Smooth muscle cell (in vitro differentiated cells): Measurements from ENCODE around the gene CYB5RL. TPM values are rescaled to one million over a fixed set of nuclear protein-coding genes. Genes with fewer than 3 reads are reported as not detected.

Experiments
- DNase-seq: peaks from one replicate; lab custom pipeline; 2025; ENCODE audit not compliant: unreplicated experiment; lab: John Stamatoyannopoulos, UW
- H2AFZ ChIP-seq: fragments of 200-600 bp; sonication (generic); 2 replicates; pipeline ENCODE4 v1.6.0; 2016; ENCODE audit warnings: antibody characterized with exemption, low read depth, mild to moderate bottlenecking
- H3F3A ChIP-seq: fragments of 200-600 bp; sonication (generic); 2 replicates; pipeline ENCODE4 v1.6.0; 2017; ENCODE audit warnings: antibody characterized with exemption, low read depth
- H3K27ac ChIP-seq: fragments of 200-600 bp; sonication (generic); 2 replicates; pipeline ENCODE4 v1.5.1; 2016; ENCODE audit warnings: low read depth, mild to moderate bottlenecking
- H3K27me3 ChIP-seq: fragments of 200-600 bp; sonication (generic); 2 replicates; pipeline ENCODE4 v1.6.1; 2016; ENCODE audit warnings: low read depth, mild to moderate bottlenecking
- H3K36me3 ChIP-seq: fragments of 200-600 bp; sonication (generic); 2 replicates; pipeline ENCODE4 v1.5.1; 2016; ENCODE audit warnings: low read depth
- H3K4me1 ChIP-seq: fragments of 200-600 bp; sonication (generic); 2 replicates; pipeline ENCODE4 v1.5.1; 2016; ENCODE audit warnings: low read depth
- H3K4me2 ChIP-seq: fragments of 200-600 bp; sonication (generic); 2 replicates; pipeline ENCODE4 v1.6.0; 2016; ENCODE audit warnings: mild to moderate bottlenecking
- H3K4me3 ChIP-seq: fragments of 200-600 bp; sonication (generic); 2 replicates; pipeline ENCODE4 v1.5.1; 2016; ENCODE audit warnings: mild to moderate bottlenecking
- H3K79me2 ChIP-seq: fragments of 200-600 bp; sonication (generic); 2 replicates; pipeline ENCODE4 v1.6.0; 2016; ENCODE audit warnings: low read depth, mild to moderate bottlenecking
- H3K9ac ChIP-seq: fragments of 200-600 bp; sonication (generic); 2 replicates; pipeline ENCODE4 v1.6.0; 2016; ENCODE audit warnings: low read depth
- H3K9me3 ChIP-seq: fragments of 200-600 bp; sonication (generic); replicated peaks from 2 replicates; pipeline ENCODE4 v1.5.1; 2016; ENCODE audit warnings: low read depth
- H4K20me1 ChIP-seq: fragments of 200-600 bp; sonication (generic); 2 replicates; pipeline ENCODE4 v1.6.0; 2016; ENCODE audit warnings: low read depth
- CTCF ChIP-seq: fragments of 200-600 bp; sonication (generic); IDR thresholded peaks from 2 replicates; pipeline ENCODE4 v1.5.1; 2017; ENCODE audit warnings: borderline replicate concordance, mild to moderate bottlenecking, antibody characterized with exemption; ENCODE audit not compliant: insufficient read depth, poor library complexity, severe bottlenecking
- WGBS: methylation state at CpG from one replicate; pipeline ENCODE4 v1.1.7; 2016; ENCODE audit warnings: low lambda C conversion rate; 5-methylcytosine and 5-hydroxymethylcytosine counted together
- polyA plus RNA-seq: library from polyadenylated mRNA; unstranded; fragments of >200 nt; fragmentation: Nextera tagmentation; extraction: Ambion mirVana; gene quantifications from 2 replicates; pipeline ENCODE4 v1.2.1, GENCODE V29; 2016
- total RNA-seq: library from RNA; depleted of rRNA; stranded (reverse); fragments of >200 nt; gene quantifications from 2 replicates; pipeline ENCODE4 v1.2.3, GENCODE V29; 2014

CYB5RL gene
- total and polyA plus RNA-seq, 2 experiments from 2014 or later = 1.5 to 3.8 TPM

DNA sequence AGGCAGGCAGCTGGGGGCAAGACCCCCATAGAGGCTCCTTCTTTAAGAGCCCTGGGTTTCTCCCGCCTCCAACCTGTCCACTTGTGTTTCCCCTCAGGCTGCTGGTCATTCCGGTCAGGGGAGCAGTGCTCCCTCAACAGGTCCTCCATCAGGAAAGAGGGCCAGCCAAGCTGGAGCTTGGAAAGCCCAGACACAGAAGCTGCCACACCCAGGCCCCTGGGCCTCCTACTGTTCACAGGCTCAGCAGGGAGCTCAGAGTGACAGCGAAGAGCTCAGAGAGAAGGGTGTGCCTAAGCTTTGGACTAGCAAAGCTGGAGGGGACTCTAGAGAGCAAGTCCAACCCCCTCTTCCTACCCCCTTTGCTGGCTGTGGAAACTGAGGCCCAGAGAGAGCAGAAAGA, 36.8 kb downstream of the CYB5RL start:
- no peak overlapping the region for H3K27ac ChIP-seq
- no peak overlapping the region for H3K4me2 ChIP-seq
- DNase-seq = no peak
- no peaks in the 10 kb centered on the region for H3K9me3 ChIP-seq
- no peaks in the 10 kb centered on the region for H3K4me1 ChIP-seq
- no peak overlapping the region for H3K9ac ChIP-seq
- no peaks in the 10 kb centered on the region for H3K79me2 ChIP-seq
- 88% methylated on average over 3 of the region's 3 CpGs for WGBS
- TF ChIP-seq CTCF = no peak
- no peak overlapping the region for H2AFZ ChIP-seq
- no peaks in the 10 kb centered on the region for H3F3A ChIP-seq
- H3K36me3 ChIP-seq = no peaks in the 10 kb centered on the region
- no peaks in the 10 kb centered on the region for H4K20me1 ChIP-seq
- H3K27me3 ChIP-seq = no peaks in the 10 kb centered on the region
- H3K4me3 ChIP-seq = no peak overlapping the region

GRCh38 chr1:54161495-54162168, 38.2 kb downstream of the CYB5RL start:
- no peak for TF ChIP-seq CTCF
- no peaks in the 10 kb centered on the region for H3K79me2 ChIP-seq
- H4K20me1 ChIP-seq = no peaks in the 10 kb centered on the region
- no peaks in the 10 kb centered on the region for H3K27me3 ChIP-seq
- 96% methylated on average over 6 of the region's 6 CpGs for WGBS
- no peak overlapping the region for H3K4me3 ChIP-seq
- H3K9me3 ChIP-seq = no peaks in the 10 kb centered on the region
- H3F3A ChIP-seq = no peaks in the 10 kb centered on the region
- H3K36me3 ChIP-seq = no peaks in the 10 kb centered on the region
- no peak overlapping the region for H3K4me2 ChIP-seq
- no peak overlapping the region for H3K9ac ChIP-seq
- DNase-seq = no peak
- H2AFZ ChIP-seq = no peak overlapping the region
- no peak overlapping the region for H3K27ac ChIP-seq
- no peaks in the 10 kb centered on the region for H3K4me1 ChIP-seq

- H3K27ac ChIP-seq = no peak overlapping the region
- TF ChIP-seq CTCF = no peak
- H3K4me2 ChIP-seq = no peak overlapping the region
- H3K4me3 ChIP-seq = no peak overlapping the region
- WGBS = 70% methylated on average over 3 of the region's 3 CpGs
- no peaks in the 10 kb centered on the region for H3K27me3 ChIP-seq
- no peak overlapping the region for H2AFZ ChIP-seq
- no peaks in the 10 kb centered on the region for H4K20me1 ChIP-seq
- no peak overlapping the region for H3K9ac ChIP-seq
- no peaks in the 10 kb centered on the region for H3F3A ChIP-seq
- H3K79me2 ChIP-seq = no peaks in the 10 kb centered on the region
- no peak for DNase-seq
- H3K4me1 ChIP-seq = no peaks in the 10 kb centered on the region
- H3K9me3 ChIP-seq = no peaks in the 10 kb centered on the region
- no peaks in the 10 kb centered on the region for H3K36me3 ChIP-seq
Measured at GRCh38 chr1:54160351-54160750, 39.5 kb downstream of the CYB5RL start.

DNA sequence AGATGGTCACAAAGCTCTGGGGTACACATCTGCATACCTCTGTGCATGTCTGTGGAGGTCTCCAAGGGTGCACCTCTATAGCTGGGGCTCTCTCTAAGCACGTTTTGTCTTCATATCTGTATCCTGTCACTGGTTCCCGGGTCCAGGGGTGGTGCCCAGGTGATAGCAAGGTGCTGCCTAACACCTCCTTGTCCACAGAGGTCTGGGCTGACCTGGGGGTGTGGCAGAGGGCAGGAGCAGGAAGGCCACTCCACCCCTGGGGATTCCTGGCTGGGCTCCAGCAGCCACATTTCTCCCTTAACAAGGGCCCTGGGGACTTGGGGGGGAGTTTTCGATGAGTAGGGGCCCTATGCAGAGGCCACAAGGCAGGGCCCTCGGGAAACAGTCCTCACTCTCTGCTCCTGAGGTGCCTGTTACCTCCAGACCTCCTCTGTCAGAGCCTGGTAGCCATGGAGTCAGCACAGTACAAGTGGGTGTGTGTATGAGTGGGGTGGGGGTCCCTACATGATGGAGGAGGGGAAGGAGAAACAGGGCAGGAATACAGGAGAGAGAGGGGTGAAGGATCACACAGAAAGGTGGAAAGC, 40.0 kb downstream of the CYB5RL start:
- Histone ChIP-seq H3K27me3 (no peaks in the 10 kb centered on the region), H3K9me3 (no peaks in the 10 kb centered on the region), H3K9ac (no peak overlapping the region), H3K36me3 (no peaks in the 10 kb centered on the region), H4K20me1 (no peaks in the 10 kb centered on the region), H3F3A (no peaks in the 10 kb centered on the region), H3K4me3 (no peak overlapping the region), H3K27ac (no peak overlapping the region), H2AFZ (no peak overlapping the region), H3K79me2 (no peaks in the 10 kb centered on the region), H3K4me2 (no peak overlapping the region), H3K4me1 (no peaks in the 10 kb centered on the region)
- TF ChIP-seq CTCF = no peak
- DNase-seq = no peak
- 78% methylated on average over 4 of the region's 4 CpGs for WGBS
